ENCODE results near the gene PNN.
"Not testable (repeated sequence)": the region's sequence is repeated elsewhere in the genome, so short reads cannot be mapped to it uniquely, and the experiment has no call there.

The PNN gene

DNA sequence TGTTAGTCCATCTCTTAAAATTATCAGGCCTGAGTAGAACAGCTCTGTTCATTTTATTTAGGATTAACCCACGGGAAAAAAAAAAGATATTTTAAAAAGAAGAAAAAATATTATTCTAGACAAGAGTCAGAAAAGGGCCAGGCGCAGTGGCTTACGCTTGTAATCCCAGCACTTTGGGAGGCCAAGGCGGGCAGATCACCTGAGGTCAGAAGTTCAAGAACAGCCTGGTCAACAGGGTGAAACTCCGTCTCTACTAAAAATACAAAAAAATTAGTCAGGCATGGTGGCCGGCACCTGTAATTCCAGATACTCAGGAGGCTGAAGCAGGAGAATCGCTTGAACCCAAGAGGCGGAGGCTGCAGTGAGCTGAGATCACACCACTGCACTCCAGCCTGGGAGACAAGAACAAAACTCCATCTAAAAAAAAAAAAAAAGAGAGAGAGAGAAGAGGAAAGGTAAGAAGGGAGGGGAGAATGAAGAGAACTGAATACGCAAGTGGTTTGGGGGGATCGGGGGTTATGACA, 7.2 kb upstream of the PNN start:
- H3K27me3 ChIP-seq (ENCODE audit: control insufficient read depth, insufficient read depth, low read length); H3K4me3 ChIP-seq (ENCODE audit: low read depth, low read length): not testable (repeated sequence)

DNA sequence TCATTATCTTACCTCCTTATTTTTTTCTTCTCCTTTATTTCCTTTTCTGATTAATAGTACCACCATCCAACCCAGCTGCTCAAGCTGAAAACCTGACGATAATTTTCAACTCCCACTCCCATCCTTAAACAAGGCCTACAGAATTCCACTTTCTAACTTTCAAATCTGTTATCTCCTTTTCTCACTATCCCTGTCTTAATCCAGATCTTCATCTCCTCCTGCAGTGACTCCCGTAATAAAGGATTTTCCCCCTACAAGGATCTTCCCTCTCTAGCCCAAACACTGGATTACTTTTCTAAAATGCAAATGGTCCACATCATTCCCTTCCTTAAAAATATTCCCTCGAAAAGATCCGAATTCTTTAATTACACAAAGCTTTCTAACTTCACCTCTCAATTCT, 6.5 kb upstream of the PNN start:
- peaks cover 10% of the 10 kb centered on the region for H3K4me1 ChIP-seq (ENCODE audit: control insufficient read depth, insufficient read depth, low read length)
- no peak overlapping the region for H3K9ac ChIP-seq (ENCODE audit: low read length)
- H3K4me3 ChIP-seq (ENCODE audit: low read depth, low read length): peak overlapping the region; percentile 84
- no peaks in the 10 kb centered on the region for H3K36me3 ChIP-seq (ENCODE audit: control insufficient read depth, insufficient read depth, low read length)
- no peaks in the 10 kb centered on the region for H3K9me3 ChIP-seq (ENCODE audit: control insufficient read depth, insufficient read depth, low read depth, low read length)
- H3K27me3 ChIP-seq (ENCODE audit: control insufficient read depth, insufficient read depth, low read length): no peaks in the 10 kb centered on the region
- no peak overlapping the region for H3K27ac ChIP-seq (ENCODE audit: low read depth, low read length)

More for the DNA sequence above, 7.2 kb upstream of the PNN start:
- not testable (repeated sequence) for H3K9ac ChIP-seq (ENCODE audit: low read length); H3K27ac ChIP-seq (ENCODE audit: low read depth, low read length); H3K4me1 ChIP-seq (ENCODE audit: control insufficient read depth, insufficient read depth, low read length); H3K36me3 ChIP-seq (ENCODE audit: control insufficient read depth, insufficient read depth, low read length); H3K9me3 ChIP-seq (ENCODE audit: control insufficient read depth, insufficient read depth, low read depth, low read length)

- Histone ChIP-seq H3K4me1 (ENCODE audit: control insufficient read depth, insufficient read depth, low read length) (peaks cover 14% of the 10 kb centered on the region), H3K9ac (ENCODE audit: low read length) (peak overlapping the region; percentile 77), H3K4me3 (ENCODE audit: low read depth, low read length) (peak overlapping the region; percentile 84), H3K36me3 (ENCODE audit: control insufficient read depth, insufficient read depth, low read length) (no peaks in the 10 kb centered on the region), H3K27ac (ENCODE audit: low read depth, low read length) (no peak overlapping the region; the same call in 1 of the 2 replicates), H3K9me3 (ENCODE audit: control insufficient read depth, insufficient read depth, low read depth, low read length) (no peaks in the 10 kb centered on the region), H3K27me3 (ENCODE audit: control insufficient read depth, insufficient read depth, low read length) (no peaks in the 10 kb centered on the region)
Measured at GRCh38 chr14:39169541-39169900, 5.5 kb upstream of the PNN start.

GRCh38 chr14:39173198-39173597, 1.9 kb upstream of the PNN start:
- Histone ChIP-seq H3K36me3 (ENCODE audit: control insufficient read depth, insufficient read depth, low read length) (peaks cover 29% of the 10 kb centered on the region), H3K4me3 (ENCODE audit: low read depth, low read length) (no peak overlapping the region), H3K27me3 (ENCODE audit: control insufficient read depth, insufficient read depth, low read length) (no peaks in the 10 kb centered on the region), H3K9ac (ENCODE audit: low read length) (no peak overlapping the region), H3K27ac (ENCODE audit: low read depth, low read length) (no peak overlapping the region), H3K9me3 (ENCODE audit: control insufficient read depth, insufficient read depth, low read depth, low read length) (no peaks in the 10 kb centered on the region), H3K4me1 (ENCODE audit: control insufficient read depth, insufficient read depth, low read length) (peaks cover 14% of the 10 kb centered on the region)

DNA sequence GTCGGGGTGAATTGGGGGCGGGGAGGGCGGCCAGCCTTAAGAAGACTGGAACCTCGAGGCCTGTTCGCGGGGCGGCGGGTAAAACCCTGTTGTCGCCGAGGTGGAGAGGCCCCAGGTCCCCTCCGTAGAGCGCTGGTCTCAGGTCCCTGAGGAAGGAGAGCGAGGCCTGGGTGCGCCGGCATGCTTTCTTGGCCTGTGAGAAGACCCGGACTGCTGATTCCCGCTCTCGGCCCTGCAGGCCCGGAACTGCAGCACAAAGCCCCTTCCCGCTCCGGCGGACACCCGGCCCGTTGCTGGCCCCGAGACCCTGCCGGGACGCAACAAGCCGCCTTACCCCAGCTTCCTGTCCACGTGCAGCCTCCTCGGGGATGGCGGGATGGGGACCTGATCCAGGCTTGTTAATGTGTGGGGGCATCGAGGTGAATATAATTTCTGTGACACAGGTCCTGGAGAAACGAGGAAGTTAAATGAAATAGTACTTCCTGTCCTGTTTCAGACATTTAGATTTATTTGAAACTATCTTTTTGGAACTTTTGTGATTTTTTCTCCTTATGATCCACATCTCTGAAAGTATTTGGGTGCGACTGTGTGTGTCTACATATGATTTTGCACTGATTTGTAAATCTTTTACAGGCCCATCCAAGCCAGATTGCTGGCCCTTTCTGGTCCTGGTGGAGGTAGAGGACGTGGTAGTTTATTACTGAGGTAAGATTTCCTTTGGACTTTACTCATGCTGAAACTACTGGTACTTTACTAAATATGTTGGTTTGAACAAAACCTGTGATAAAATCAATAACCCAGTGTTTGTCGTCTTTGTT, 600 bp downstream of the PNN start:
- Histone ChIP-seq H3K4me1 (ENCODE audit: control insufficient read depth, insufficient read depth, low read length) (peaks cover 12% of the 10 kb centered on the region), H3K36me3 (ENCODE audit: control insufficient read depth, insufficient read depth, low read length) (peaks cover 53% of the 10 kb centered on the region), H3K27ac (ENCODE audit: low read depth, low read length) (peak overlapping the region; percentile 97), H3K9ac (ENCODE audit: low read length) (peak overlapping the region; percentile 100), H3K27me3 (ENCODE audit: control insufficient read depth, insufficient read depth, low read length) (no peaks in the 10 kb centered on the region), H3K4me3 (ENCODE audit: low read depth, low read length) (peak overlapping the region; percentile 95), H3K9me3 (ENCODE audit: control insufficient read depth, insufficient read depth, low read depth, low read length) (no peaks in the 10 kb centered on the region)

DNA sequence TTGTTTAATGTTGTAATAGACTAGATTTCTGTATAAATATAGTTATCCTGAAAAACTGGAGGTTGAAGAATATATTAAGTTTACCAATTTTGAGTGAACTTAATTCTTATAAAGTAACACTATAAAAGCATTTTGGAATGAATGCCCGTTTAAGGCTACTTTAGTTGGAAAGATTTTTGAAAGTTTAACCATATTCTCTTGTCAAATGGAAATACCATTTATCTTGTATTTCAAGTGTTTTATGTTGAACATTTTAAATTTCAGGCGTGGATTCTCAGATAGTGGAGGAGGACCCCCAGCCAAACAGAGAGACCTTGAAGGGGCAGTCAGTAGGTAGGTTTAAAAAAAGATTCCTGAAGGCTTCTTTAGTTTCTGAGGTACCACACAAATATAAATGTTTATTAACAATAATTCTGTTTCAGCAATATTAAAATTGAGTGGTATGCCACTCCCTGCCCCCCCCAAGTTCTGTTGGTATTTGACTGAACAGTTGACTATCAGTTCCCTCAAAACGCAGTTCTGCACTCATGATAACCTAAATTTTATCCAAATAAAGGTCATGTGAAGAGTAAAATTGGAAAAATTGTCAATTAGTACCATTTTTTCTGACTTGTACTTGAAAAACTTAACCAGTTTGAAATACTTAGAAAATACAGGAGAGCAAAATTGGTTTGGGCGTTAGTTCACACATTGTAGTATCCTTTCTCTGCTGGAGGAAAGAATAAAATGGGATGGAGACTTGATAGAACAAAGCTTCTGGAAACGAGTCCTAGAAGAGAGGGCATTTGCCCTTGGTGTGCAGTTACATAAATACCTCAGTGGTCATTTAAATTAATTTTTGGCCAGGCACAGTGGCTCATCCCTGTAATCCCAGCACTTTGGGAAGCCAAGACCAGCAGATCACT, 1.5 kb downstream of the PNN start:
- H3K4me3 ChIP-seq (ENCODE audit: low read depth, low read length): peak overlapping the region; percentile 95
- H3K36me3 ChIP-seq (ENCODE audit: control insufficient read depth, insufficient read depth, low read length): peaks cover 62% of the 10 kb centered on the region
- no peaks in the 10 kb centered on the region for H3K9me3 ChIP-seq (ENCODE audit: control insufficient read depth, insufficient read depth, low read depth, low read length)
- peak overlapping the region; percentile 97 for H3K27ac ChIP-seq (ENCODE audit: low read depth, low read length)
- H3K27me3 ChIP-seq (ENCODE audit: control insufficient read depth, insufficient read depth, low read length): no peaks in the 10 kb centered on the region
- peak overlapping the region; percentile 100 for H3K9ac ChIP-seq (ENCODE audit: low read length)
- peaks cover 4% of the 10 kb centered on the region for H3K4me1 ChIP-seq (ENCODE audit: control insufficient read depth, insufficient read depth, low read length)

- H3K27ac ChIP-seq (ENCODE audit: low read depth, low read length): no peak overlapping the region
- no peaks in the 10 kb centered on the region for H3K9me3 ChIP-seq (ENCODE audit: control insufficient read depth, insufficient read depth, low read depth, low read length)
- no peaks in the 10 kb centered on the region for H3K27me3 ChIP-seq (ENCODE audit: control insufficient read depth, insufficient read depth, low read length)
- peaks cover 4% of the 10 kb centered on the region for H3K4me1 ChIP-seq (ENCODE audit: control insufficient read depth, insufficient read depth, low read length)
- H3K36me3 ChIP-seq (ENCODE audit: control insufficient read depth, insufficient read depth, low read length): peaks cover 68% of the 10 kb centered on the region
- H3K9ac ChIP-seq (ENCODE audit: low read length): no peak overlapping the region
- H3K4me3 ChIP-seq (ENCODE audit: low read depth, low read length): no peak overlapping the region
Measured at GRCh38 chr14:39177168-39177545, 2.1 kb downstream of the PNN start.

DNA sequence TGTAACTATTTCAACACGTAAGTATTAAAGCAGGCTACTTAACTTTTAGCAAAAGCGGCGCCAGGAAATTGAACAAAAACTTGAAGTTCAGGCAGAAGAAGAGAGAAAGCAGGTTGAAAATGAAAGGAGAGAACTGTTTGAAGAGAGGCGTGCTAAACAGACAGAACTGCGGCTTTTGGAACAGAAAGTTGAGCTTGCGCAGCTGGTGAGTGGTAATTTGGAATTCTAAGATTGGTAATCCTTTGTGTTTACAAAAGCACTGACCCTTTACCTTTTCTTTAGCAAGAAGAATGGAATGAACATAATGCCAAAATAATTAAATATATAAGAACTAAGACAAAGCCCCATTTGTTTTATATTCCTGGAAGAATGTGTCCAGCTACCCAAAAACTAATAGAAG, 4.0 kb downstream of the PNN start:
- Histone ChIP-seq H3K27ac (ENCODE audit: low read depth, low read length) (no peak overlapping the region), H3K36me3 (ENCODE audit: control insufficient read depth, insufficient read depth, low read length) (peaks cover 87% of the 10 kb centered on the region)

DNA sequence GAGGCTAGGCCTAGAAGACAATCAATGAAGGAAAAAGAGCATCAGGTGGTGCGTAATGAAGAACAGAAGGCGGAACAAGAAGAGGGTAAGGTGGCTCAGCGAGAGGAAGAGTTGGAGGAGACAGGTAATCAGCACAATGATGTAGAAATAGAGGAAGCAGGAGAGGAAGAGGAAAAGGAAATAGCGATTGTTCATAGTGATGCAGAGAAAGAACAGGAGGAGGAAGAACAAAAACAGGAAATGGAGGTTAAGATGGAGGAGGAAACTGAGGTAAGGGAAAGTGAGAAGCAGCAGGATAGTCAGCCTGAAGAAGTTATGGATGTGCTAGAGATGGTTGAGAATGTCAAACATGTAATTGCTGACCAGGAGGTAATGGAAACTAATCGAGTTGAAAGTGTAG, 5.5 kb downstream of the PNN start:
- H3K4me3 ChIP-seq (ENCODE audit: low read depth, low read length): no peak overlapping the region
- H3K27me3 ChIP-seq (ENCODE audit: control insufficient read depth, insufficient read depth, low read length): no peaks in the 10 kb centered on the region
- no peaks in the 10 kb centered on the region for H3K9me3 ChIP-seq (ENCODE audit: control insufficient read depth, insufficient read depth, low read depth, low read length)
- no peak overlapping the region for H3K27ac ChIP-seq (ENCODE audit: low read depth, low read length)
- H3K9ac ChIP-seq (ENCODE audit: low read length): no peak overlapping the region
- H3K36me3 ChIP-seq (ENCODE audit: control insufficient read depth, insufficient read depth, low read length): peaks cover 96% of the 10 kb centered on the region
- H3K4me1 ChIP-seq (ENCODE audit: control insufficient read depth, insufficient read depth, low read length): no peaks in the 10 kb centered on the region; the same call in 1 of the 2 replicates

More for the DNA sequence above, 4.0 kb downstream of the PNN start:
- Histone ChIP-seq H3K4me3 (ENCODE audit: low read depth, low read length) (no peak overlapping the region), H3K27me3 (ENCODE audit: control insufficient read depth, insufficient read depth, low read length) (no peaks in the 10 kb centered on the region), H3K9me3 (ENCODE audit: control insufficient read depth, insufficient read depth, low read depth, low read length) (no peaks in the 10 kb centered on the region), H3K4me1 (ENCODE audit: control insufficient read depth, insufficient read depth, low read length) (peaks cover 2% of the 10 kb centered on the region), H3K9ac (ENCODE audit: low read length) (no peak overlapping the region)

DNA sequence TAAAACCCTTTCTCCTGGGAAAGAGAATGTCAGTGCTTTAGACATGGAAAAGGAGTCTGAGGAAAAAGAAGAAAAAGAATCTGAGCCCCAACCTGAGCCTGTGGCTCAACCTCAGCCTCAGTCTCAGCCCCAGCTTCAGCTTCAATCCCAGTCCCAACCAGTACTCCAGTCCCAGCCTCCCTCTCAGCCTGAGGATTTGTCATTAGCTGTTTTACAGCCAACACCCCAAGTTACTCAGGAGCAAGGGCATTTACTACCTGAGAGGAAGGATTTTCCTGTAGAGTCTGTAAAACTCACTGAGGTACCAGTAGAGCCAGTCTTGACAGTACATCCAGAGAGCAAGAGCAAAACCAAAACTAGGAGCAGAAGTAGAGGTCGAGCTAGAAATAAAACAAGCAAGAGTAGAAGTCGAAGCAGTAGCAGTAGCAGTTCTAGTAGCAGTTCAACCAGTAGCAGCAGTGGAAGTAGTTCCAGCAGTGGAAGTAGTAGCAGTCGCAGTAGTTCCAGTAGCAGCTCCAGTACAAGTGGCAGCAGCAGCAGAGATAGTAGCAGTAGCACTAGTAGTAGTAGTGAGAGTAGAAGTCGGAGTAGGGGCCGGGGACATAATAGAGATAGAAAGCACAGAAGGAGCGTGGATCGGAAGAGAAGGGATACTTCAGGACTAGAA, 6.1 kb downstream of the PNN start:
- no peaks in the 10 kb centered on the region for H3K9me3 ChIP-seq (ENCODE audit: control insufficient read depth, insufficient read depth, low read depth, low read length)
- H3K4me1 ChIP-seq (ENCODE audit: control insufficient read depth, insufficient read depth, low read length): no peaks in the 10 kb centered on the region; the same call in 1 of the 2 replicates
- no peaks in the 10 kb centered on the region for H3K27me3 ChIP-seq (ENCODE audit: control insufficient read depth, insufficient read depth, low read length)
- no peak overlapping the region for H3K9ac ChIP-seq (ENCODE audit: low read length)
- peaks cover 90% of the 10 kb centered on the region for H3K36me3 ChIP-seq (ENCODE audit: control insufficient read depth, insufficient read depth, low read length)
- no peak overlapping the region for H3K4me3 ChIP-seq (ENCODE audit: low read depth, low read length)
- no peak overlapping the region for H3K27ac ChIP-seq (ENCODE audit: low read depth, low read length)

Measured in HUES6 (cell line).